Right atrium auricular region (tissue), 2 donors: ENCODE data around the gene ITPR2. TPM values are rescaled to one million over a fixed set of nuclear protein-coding genes. Genes with fewer than 3 reads are reported as not detected.

Experiments
- DNase-seq: peaks from one replicate; pipeline ENCODE4 v3.0.0-alpha.2; 2019; ENCODE audit warnings: low spot score
- H3K27ac ChIP-seq, 2 donors: fragments of 200-600 bp; sonication (generic); 1 replicate in 1 of 2; 2 replicates in 1 of 2; pipeline ENCODE4 v1.5.1; 2016 to 2019
- H3K27me3 ChIP-seq, 2 donors: fragments of 200-600 bp; sonication (generic); one replicate each; pipeline versions ENCODE4 v1.5.1 to v1.6.0; 2017 to 2019
- H3K36me3 ChIP-seq: fragments of 200-600 bp; sonication (generic); one replicate; pipeline ENCODE4 v1.5.1; 2016
- H3K4me1 ChIP-seq, 2 donors: fragments of 200-600 bp; sonication (generic); one replicate each; pipeline versions ENCODE4 v1.5.1 to v1.6.0; 2017 to 2019
- H3K4me3 ChIP-seq, 2 donors: fragments of 200-600 bp; sonication (generic); 1 replicate in 1 of 2; 2 replicates in 1 of 2; pipeline ENCODE4 v1.5.1; 2017 to 2019; ENCODE audit warnings: mild to moderate bottlenecking in 1 of 2, moderate library complexity in 1 of 2
- H3K9me3 ChIP-seq, 2 donors: fragments of 200-600 bp; sonication (generic); one replicate each; pipeline ENCODE4 v1.5.1; 2019
- CTCF ChIP-seq, 2 donors: fragments of 200-600 bp; sonication (generic); IDR thresholded peaks; one replicate each; pipeline ENCODE4 v1.5.1; 2019; ENCODE audit warnings: antibody characterized with exemption in 2 of 2
- total RNA-seq, 2 donors: library from RNA; depleted of rRNA; stranded (reverse); fragments of >200 nt; gene quantifications; one replicate each; pipeline ENCODE4 v1.1.0, GENCODE V29; 2016

Gene ITPR2
- total RNA-seq, 2 donors from 2014 or later: 13.0 to 20.7 TPM

DNA sequence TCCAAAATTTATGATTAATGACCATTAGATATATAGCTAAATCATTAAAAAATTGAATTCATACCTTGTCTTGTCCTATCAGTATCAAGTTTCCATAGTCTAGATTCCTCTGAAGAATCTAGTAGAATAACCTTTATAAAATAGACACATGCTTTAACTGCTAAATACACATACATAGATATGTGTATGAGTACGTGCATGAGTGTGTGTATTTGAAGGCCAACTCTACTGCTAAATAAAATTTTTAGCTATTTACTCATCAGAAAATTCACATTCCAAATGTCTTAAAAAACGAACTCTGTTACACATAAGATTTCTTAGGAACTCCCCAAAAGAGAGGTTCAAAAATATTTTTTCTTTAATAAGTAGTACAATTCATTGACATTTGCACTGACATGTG, 404.6 kb downstream of the ITPR2 start:
- TF ChIP-seq CTCF (IDR thresholded peaks at IDR 0.05): no peak
- Histone ChIP-seq H3K27me3 (no peaks in the 10 kb centered on the region), H3K4me3 (no peak overlapping the region), H3K27ac (no peak overlapping the region), H3K9me3 (no peaks in the 10 kb centered on the region), H3K36me3 (no peaks in the 10 kb centered on the region), H3K4me1 (no peaks in the 10 kb centered on the region)
- DNase-seq: no peak

GRCh38 chr12:26426652-26427051, 406.3 kb downstream of the ITPR2 start:
- no peak for DNase-seq
- Histone ChIP-seq H3K36me3 (no peaks in the 10 kb centered on the region), H3K27me3 (no peaks in the 10 kb centered on the region), H3K27ac (no peak overlapping the region), H3K4me1 (no peaks in the 10 kb centered on the region), H3K4me3 (no peak overlapping the region), H3K9me3 (no peaks in the 10 kb centered on the region)
- no peak for TF ChIP-seq CTCF (IDR thresholded peaks at IDR 0.05)

DNA sequence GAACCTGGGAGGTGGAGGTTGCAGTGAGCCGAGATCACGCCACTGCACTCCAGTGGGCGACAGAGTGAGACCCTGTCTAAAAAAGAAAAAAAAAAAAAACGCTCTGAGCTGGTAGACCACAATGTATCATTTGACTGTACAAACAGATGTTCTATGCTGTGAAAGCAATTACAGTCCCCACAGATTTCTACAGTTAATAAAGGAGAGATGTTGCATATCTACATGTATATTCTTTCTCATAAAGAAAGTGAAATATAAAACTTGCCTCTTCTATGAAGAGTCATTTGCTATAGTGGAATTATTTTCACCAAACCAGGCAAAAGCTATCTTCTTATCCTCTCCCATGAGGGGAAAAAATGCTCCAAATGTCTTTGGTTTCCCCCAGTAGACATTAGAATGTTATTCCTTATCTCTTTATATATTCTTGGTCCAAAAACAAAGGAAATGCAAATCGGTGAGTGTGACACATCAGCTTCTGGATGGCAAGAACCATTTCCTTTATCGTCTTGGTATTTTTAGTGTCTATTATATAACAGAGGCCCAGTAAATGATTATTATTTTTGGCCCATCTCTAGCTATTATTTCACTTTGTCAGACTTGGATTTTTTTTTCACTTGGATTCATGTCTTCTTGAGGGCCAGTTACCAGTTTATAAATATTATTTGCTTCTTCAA, 407.3 kb downstream of the ITPR2 start:
- Histone ChIP-seq H3K4me3 (no peak overlapping the region), H3K4me1 (no peaks in the 10 kb centered on the region), H3K9me3 (no peaks in the 10 kb centered on the region), H3K36me3 (no peaks in the 10 kb centered on the region), H3K27ac (no peak overlapping the region), H3K27me3 (no peaks in the 10 kb centered on the region)
- TF ChIP-seq CTCF (IDR thresholded peaks at IDR 0.05): no peak
- DNase-seq: no peak

GRCh38 chr12:26422839-26423398, 410.1 kb downstream of the ITPR2 start:
- Histone ChIP-seq H3K27ac (no peak overlapping the region), H3K27me3 (no peaks in the 10 kb centered on the region), H3K4me3 (no peak overlapping the region), H3K4me1 (no peaks in the 10 kb centered on the region), H3K36me3 (no peaks in the 10 kb centered on the region), H3K9me3 (no peaks in the 10 kb centered on the region)
- TF ChIP-seq CTCF (IDR thresholded peaks at IDR 0.05): no peak
- DNase-seq: no peak

- no peak for DNase-seq
- no peak for TF ChIP-seq CTCF (IDR thresholded peaks at IDR 0.05)
- Histone ChIP-seq H3K9me3 (no peaks in the 10 kb centered on the region), H3K27ac (no peak overlapping the region), H3K4me1 (no peaks in the 10 kb centered on the region), H3K27me3 (no peaks in the 10 kb centered on the region), H3K4me3 (no peak overlapping the region), H3K36me3 (no peaks in the 10 kb centered on the region)
Observed at GRCh38 chr12:26416550-26416949, 416.4 kb downstream of the ITPR2 start.

DNA sequence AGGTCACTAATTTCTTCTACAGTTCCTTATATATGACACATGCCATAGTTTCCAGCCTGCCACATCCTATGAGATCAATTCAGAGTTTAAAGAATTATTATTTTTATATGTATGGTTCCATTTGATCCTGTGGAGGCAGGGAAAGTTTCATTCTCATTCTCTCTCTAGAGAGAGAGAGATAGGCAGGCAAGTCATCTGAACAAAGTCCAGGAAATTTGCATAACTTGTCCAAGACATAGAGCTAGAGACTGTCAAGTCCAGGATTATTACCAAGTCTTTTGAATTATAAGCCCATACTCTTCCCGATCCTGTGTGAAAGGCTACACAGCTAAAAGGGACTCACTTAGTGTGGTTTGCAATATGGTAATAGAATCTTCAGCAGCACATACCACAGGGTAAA, 422.3 kb downstream of the ITPR2 start:
- no peak for TF ChIP-seq CTCF (IDR thresholded peaks at IDR 0.05)
- Histone ChIP-seq H3K36me3 (peaks cover 8% of the 10 kb centered on the region), H3K4me3 (no peak overlapping the region), H3K4me1 (no peaks in the 10 kb centered on the region), H3K27ac (no peak overlapping the region), H3K27me3 (no peaks in the 10 kb centered on the region), H3K9me3 (no peaks in the 10 kb centered on the region)
- no peak for DNase-seq
